NCI-H2171 treated with DMSO at 0.1 percent for 48 hours (cell line): ENCODE data around the gene CAMTA2.

Experiments
- DNase-seq: peaks from one replicate; lab custom pipeline; 2025; lab: John Stamatoyannopoulos, UW

The CAMTA2 gene

DNA sequence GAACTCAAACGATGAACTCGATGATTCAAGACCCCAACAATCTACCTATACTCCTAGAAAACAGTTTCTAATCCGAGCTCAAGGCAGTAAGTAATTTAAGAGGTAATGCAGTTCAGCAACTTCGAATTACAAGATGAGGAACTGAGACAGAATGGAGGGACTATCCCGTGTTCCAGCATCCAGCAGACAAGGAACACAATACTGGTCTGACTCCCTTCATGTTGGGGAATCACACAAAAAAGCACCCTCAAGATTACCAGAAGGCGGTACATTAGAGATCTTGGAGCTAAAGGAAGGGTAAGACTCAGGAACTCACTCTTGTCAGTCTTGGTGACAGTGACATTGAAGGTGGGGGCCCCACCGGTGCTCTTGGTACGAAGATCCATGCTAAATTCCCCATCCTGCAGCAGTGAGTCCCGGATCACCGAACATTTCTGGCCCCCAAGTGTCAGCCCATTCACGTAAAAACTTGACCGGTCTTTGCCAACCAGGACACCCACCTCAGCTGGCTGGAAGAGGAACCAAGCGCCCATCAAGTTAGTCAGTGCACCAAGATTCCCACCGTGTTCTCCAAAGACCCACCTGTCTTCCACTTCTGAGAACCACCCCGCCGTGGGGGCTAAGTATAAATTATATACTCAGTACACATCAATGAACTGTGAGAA is 41.0 kb downstream of the CAMTA2 start:
- DNase-seq: no peak

DNA sequence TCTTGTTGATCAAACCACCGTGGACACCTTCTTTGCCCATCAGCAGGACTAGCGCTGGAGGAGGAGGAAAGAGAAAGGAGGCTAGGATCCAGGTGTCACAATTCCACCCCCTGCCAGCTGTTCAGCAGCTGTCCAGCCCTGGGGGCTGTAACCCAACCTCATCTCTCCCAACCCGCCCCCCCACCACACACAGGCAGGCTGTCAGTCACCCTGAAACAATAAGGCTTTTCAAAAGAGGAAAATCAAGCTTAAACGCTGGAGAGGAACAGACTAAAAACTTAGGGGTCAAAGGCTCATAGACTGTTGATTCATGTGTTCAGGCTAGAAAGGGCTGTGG is 41.6 kb downstream of the CAMTA2 start:
- DNase-seq: no peak

DNA sequence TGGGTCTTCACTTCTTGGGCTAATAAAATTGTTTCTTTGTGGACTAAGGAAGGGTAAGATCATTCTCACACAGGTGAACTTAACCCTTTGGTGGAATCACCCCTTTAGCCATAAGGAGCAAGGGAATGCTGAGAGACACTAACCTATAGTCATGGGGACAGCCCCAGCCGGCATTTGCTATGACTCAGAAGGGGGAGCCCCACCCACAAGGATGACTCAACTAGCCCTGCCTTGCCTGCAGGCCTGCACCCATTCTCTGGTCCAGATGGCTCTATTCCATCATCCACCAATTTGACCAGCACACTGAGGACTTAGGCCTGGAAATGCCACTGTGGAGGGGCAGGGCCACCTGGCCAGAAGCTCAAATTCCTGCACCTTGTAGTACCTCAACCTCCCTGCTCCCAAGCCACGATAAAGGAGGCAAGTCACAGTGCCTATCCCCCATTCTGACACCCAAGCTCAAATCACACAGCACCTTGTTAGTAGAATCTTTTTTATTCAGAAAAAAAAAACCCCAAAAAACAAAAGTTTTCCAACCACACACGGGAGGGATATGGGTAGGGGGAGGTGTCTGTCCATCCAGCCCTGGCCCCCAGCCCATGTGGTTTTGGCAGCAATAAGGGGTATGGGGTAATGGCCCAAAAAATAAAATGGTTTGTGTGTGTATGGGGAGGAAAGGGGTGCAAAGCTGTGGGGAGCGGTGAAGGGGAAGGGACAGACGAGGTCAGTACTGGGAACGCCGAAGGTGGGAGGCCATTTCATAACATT is 42.1 kb downstream of the CAMTA2 start:
- DNase-seq: no peak

DNA sequence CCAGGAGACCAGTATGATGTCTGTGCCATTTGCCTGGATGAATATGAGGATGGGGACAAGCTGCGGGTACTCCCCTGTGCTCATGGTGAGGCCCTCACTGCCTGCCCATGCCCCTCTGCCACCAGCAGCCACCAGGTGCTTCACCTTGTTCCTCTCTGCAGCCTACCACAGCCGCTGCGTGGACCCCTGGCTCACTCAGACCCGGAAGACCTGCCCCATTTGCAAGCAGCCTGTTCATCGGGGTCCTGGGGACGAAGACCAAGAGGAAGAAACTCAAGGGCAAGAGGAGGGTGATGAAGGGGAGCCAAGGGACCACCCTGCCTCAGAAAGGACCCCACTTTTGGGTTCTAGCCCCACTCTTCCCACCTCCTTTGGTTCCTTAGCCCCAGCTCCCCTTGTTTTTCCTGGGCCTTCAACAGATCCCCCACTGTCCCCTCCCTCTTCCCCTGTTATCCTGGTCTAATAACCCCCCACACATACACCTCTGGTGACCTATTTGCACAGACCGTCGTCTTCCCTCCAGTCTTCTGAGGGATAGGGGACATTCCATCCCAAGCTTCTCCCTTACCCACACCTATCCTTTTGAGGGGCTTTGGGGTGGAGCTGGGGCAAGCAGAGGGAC is 42.8 kb downstream of the CAMTA2 start:
- DNase-seq: no peak

DNA sequence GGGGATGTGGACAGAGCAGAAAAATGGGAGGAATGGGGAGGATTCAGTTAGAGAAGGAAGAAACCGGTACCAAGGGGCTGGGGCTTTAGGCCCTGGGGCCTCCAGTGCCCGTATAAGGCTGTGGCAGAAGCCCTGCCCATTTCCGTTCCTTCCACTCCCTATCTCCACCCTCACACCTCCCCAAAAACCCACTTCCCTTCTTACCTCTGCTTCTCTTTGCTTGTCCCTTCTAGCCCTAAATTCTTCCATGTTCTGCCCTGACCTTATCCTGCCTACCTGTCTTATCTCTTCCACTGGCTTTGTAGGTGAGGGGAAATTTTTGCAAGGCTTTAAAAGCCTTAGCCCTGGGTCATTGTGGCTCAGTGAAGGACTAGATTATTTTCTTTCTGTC is 43.3 kb downstream of the CAMTA2 start:
- DNase-seq: no peak

DNA sequence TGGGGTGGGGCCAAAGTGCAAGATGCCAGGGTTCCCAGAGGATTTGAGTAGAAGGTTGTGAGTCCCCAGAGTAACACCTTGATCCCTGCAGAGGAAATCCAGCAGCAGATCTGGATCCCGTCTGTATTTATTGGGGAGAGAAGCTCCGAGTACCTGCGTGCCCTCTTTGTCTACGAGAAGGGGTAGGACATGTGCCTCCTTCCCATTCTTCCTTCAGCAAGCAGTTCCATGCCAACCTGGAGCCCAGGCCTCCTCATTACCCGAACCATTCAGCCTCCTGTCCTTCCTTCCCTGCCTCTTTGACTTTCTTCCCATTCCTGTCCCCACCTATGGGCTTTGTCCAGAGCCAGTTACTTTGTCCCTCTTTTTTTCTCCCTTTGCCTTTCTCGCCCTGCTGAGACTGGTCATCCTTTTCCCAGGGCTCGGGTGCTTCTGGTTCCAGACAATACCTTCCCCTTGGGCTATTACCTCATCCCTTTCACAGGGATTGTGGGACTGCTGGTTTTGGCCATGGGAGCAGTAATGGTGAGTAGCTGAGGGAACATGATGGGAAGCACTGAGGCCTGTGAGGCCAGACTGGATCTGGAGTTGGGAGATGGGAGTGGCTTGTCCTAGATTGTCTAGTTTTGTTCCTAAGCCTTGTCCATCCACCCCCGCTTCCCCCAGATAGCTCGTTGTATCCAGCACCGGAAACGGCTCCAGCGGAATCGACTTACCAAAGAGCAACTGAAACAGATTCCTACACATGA is 44.5 kb downstream of the CAMTA2 start:
- DNase-seq: no peak

DNA sequence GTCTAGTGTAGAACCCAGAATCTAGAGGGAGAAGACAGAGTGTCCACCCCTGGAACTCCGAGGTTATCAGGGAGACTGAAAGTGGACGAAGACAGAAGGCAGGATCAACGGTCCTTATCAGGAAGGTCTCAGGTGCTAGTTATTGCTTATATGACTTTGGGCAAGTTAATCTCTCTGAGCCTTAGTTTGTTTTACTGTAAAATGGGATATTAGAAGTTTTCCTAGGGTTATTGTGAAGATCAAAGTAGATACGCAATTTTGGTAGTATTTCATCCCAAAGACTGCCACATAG is 46.2 kb downstream of the CAMTA2 start:
- no peak for DNase-seq

DNA sequence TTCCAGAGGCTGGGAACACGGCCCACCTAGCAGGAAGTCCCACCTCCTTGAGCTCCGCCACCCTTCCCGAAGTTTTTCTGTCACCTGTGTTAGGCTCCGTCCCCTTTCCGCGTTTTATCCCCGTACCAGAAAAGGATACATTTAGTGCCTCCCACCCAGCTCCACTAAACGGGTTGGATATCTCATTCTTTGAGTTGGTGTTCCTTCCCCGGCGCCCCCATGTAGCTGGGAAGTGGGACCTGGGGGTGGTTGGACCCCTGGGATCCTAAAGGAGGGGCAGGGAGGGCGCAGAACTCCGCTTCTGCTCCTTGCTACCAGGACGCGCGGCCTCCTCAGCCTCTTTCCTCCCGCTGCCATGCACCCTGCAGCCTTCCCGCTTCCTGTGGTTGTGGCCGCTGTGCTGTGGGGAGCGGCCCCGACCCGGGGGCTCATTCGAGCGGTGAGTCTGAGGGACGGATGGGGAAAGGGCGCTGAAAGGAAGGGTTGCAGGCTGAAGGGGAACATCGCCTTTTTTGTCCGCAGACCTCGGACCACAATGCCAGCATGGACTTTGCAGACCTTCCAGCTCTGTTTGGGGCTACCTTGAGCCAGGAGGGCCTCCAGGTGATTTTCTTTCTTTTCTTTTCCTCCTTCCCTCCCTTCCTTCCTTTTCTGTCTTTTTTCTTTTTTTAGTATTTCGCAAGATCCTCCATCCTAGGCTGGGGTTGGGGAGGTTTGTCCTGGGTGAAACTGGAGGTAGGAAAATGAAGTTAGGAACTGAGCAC is 46.7 kb downstream of the CAMTA2 start:
- no peak for DNase-seq

DNA sequence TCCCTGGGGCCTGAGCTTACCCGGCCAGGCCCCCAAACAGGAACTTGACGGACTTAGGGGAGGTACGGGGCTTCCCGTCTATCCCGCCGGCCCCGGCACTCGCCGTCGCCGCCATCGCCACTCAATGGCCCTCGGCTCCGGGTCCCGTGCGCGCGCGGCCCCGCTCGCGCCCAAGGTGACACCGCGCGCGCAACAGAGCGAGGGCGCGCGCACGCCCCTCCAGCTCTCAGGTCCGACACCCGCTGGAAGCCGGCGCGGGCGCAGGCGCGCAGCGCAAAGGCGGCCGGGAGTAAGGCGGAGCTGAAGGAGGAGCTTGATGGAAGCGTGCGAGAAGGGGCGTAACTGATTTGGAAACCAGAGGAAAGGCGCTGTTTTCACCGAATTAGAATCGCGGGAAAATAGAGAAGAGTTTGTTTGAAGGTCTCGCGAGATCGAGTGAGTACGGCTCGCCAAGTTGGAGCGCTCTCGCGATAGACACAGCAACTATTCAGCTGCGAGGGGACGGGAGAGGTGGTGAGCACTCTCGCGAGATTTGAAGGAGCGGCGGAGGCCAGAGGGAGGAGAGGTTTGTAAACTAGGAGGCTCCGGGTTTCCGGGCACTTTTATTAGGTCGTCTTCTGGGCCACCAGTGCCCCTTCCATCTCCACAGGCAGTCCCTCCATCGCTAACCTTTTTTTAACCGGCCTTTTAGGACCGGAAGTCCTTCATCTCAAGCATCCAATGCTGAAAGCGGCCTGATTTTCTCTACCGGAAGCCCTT is 47.5 kb downstream of the CAMTA2 start, which contains the start of the genes RNF167 and SLC25A11:
RNF167 (plus strand) TSS at position 473 of the 759 bp plus-strand sequence. CDS start 642 bp downstream, outside the sequence.
SLC25A11 (minus strand) TSS at position 251 of the 759 bp plus-strand sequence; CDS start at position 115, 136 bp downstream.
- DNase-seq: peak; percentile 100

DNA sequence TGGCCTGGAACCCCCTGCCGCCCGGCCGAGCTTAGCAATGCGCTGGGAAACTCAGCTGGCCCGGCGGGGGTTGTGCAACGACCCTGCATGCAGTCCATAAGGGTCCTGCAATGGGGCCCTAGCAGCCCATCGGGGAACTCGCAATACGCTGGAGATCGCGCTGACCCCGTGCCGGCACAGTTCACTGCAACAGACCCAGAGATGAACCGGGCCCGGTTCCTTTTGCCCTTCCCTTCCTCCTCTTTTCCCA is 48.0 kb downstream of the CAMTA2 start:
- DNase-seq: no peak

DNA sequence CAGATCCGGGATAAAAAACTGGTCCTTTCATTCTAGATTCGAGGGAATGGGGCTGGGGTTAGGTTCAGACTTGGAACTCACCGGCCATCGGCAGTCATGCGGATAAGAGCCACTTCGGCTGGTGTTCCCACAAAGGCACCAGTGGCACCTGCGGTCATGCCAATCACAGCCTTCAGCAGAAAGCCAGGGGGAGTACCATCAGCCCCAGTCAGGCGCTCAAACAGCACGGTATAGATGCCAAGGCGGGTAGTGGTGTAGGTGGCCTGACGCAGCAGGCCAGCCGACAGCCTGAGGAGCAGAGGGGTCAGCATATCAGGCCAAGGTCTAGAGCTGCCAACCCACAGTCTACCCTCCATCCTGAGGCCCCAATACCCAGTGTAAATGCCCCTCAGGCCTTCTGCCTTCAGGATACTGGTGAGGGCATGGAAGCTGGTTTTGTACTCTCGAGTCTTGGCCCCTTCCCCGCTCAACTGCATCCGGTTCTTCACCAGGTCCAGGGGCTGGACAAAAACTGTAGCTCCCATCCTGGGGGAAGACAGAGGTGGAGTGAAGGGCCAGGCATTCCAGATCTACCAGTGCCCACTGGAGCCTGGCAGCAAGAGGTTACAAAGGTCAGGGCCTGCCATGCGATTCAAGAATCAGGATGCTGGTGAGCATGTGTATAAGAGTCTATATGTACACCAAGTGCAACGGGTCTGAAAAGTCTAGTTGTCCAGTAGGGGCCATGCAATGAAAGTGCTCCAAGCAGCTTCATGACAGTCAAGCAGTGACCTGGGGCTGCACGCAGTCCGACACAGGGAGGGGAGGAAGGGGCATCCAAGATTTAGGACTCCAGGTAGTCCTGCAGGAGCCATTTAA is 48.6 kb downstream of the CAMTA2 start:
- DNase-seq: no peak

DNA sequence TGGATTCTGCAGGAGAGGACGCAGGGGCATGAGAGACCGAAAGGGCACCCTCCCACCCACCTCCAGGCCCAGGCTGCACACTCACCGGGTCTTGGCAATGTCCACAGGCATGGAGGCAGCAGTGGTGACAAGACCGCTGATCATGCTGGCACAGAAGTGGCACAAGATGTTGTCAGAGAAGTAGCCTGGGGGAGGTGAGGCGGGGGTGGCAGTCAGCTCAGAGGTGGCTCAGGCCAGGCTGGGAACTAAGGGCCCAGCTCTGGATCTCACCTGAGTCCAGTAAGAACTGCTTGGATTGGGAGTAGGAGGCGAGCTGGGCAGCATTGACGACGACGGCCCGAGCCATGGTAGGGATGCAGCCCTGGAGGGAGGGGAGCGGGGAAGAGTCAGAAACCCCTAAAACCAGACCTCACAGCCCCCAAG is 49.4 kb downstream of the CAMTA2 start:
- no peak for DNase-seq

DNA sequence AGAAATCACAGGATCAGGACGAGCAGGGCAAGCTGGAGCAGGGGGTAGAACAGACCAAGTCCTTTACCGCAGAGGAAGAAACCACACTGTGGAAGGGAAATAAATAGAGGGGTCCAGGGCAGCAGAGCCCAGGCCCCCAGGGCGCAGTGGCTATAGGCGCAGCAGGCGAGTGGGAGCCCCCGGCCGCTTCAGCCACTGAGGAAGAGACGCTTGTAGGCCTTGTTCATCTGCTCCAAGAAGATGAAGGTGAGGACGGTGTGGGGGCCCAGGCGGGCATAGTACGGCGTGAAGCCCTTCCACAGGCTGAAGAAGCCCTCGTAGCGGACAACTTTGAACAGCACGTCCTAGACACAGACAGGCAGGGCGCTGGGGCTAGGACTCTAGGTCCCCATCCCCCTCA is 49.9 kb downstream of the CAMTA2 start:
- DNase-seq: no peak

DNA sequence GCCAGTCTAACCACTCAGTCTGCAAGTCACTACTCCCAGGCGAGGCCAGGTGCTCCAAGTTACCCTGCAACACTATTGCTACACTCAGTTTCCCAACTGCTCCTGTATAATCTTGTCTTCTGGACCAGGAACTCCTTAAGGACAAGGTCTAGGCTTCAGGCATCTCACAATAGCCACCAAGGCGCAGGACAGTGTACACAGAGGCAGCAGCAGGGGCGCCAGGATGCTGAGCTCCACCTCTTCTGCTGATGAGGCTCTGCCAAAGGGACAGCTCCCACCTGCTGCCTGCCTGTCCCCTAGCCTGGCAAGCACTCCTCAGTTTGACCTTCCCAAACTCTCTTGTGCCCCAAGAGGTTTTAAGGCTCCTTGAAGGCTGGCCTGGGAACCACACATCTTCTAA is 51.0 kb downstream of the CAMTA2 start:
- DNase-seq: no peak

DNA sequence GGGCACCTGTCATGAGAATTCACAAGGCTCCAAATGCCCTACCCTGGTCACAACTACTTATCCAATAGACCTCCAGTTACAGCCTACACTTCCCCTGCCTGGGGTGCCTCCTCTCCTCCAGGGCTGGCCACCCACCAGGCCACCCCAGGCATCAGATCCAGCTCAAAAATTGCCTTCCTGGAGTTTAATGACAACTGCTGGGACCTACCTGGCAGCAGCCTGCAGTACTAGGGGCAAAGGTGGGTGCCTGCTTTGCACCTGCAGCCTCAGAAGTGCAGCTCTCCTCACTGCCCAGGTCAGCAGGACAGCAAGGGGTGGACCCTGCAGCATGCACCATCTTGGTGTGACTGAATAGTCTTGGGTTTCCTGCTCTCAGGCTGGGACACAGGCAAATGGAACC is 51.8 kb downstream of the CAMTA2 start:
- DNase-seq: no peak

DNA sequence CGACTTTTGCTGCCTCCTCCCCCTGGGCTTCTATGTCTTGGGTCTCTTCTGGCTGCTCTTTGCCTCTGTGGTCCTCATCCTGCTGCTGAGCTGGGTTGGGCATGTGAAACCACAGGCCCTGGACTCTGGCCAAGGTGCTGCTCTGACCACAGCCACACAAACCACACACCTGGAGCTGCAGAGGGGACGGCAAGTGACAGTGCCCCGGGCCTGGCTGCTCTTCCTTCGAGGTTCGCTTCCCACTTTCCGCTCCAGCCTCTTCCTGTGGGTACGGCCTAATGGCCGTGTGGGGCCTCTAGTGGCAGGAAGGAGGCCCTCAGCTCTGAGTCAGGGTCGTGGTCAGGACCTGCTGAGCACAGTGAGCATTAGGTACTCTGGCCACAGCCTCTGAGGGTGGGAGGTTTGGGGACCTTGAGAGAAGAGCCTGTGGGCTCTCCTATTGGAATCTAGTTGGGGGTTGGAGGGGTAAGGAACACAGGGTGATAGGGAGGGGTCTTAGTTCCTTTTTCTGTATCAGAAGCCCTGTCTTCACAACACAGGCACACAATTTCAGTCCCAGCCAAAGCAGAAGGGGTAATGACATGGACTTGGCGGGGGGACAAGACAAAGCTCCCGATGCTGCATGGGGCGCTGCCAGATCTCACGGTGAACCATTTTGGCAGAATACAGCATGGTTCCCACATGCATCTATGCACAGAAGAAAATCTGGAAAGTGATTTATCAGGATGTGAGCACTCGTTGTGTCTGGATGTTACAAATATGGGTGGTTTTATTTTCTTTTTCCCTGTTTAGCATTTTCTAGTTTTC is 53.1 kb downstream of the CAMTA2 start:
- no peak for DNase-seq

DNA sequence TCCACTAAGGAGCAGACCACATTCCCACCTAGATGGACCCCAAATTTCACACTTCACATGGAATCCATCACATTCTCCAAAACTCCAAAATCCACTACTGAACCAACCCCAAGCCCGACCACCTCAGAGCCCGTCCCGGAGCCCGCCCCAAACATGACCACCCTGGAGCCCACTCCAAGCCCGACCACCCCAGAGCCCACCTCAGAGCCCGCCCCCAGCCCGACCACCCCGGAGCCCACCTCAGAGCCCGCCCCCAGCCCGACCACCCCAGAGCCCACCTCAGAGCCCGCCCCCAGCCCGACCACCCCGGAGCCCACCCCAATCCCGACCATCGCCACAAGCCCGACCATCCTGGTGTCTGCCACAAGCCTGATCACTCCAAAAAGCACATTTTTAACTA is 53.8 kb downstream of the CAMTA2 start:
- DNase-seq: no peak

DNA sequence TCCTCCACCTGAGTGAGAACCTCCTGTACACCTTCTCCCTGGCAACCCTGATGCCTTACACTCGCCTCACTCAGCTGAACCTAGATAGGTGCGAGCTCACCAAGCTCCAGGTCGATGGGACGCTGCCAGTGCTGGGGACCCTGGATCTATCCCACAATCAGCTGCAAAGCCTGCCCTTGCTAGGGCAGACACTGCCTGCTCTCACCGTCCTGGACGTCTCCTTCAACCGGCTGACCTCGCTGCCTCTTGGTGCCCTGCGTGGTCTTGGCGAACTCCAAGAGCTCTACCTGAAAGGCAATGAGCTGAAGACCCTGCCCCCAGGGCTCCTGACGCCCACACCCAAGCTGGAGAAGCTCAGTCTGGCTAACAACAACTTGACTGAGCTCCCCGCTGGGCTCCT is 54.7 kb downstream of the CAMTA2 start:
- no peak for DNase-seq

DNA sequence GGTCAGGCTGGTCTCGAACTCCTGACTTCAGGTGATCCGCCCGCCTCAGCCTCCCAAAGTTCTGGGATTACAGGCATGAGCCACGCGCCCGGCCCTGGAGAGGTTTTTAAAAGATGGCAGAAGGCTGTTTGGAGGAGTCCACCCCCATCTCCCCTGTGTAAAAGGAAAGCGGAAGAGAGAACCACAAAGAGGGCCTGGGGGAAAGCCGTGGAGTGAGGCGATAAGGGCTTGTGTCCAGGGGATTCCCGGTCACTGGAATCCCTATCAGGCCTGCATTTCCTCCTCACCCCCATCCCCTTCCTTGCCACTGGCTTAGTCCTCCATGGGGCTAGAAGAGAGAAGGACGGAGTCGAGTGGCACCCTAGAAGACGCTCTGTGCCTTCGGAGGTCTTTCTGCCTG is 55.5 kb downstream of the CAMTA2 start, which contains the start of gene GP1BA:
GP1BA (plus strand) TSS at position 315 of the 400 bp plus-strand sequence. CDS start 328 bp downstream, outside the sequence.
- DNase-seq: no peak

DNA sequence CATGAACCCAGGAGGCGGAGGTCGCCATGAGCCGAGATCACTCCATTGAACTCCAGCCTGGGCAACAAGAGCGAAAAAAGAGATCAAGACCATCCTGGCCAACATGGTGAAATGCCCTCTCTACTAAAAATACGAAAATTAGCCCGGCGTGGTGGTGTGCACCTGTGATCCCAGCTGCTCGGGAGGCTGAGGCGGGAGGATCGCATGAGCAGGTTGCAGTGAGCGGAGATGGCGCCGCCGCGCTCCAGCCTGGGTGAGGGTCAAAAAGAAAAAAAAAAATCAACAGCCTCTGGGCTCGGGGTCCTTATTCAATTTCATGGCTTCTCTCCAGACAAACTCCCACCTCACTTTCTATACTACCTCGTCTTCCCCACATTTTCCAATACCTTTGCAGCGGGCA is 58.6 kb downstream of the CAMTA2 start:
- no peak for DNase-seq
